Naive thymus-derived CD4-positive, alpha-beta T cell (primary cell): ENCODE data around the gene N4BP3. TPM values are rescaled to one million over a fixed set of nuclear protein-coding genes. Genes with fewer than 3 reads are reported as not detected.
A peak's percentile ranks its signal among the peaks of the same experiment; 100 is the strongest.

ENCODE experiments used
- ATAC-seq: fragments of 150-1000 bp; cut with Tn5 transposase; 2 replicates; pipeline ENCODE4 v1.10.0; 2021; ENCODE audit warnings: mild to moderate bottlenecking, moderate library complexity
- CTCF ChIA-PET: fragments of 350-600 bp; sonication (Branson Sonifier 250); formaldehyde crosslinking; loops from one replicate; lab custom pipeline; 2021; ENCODE audit warnings: antibody characterized with exemption; lab: Charles Lee
- POLR2A ChIA-PET: fragments of 350-600 bp; sonication (Branson Sonifier 250); formaldehyde crosslinking; loops from one replicate; lab custom pipeline; 2021; ENCODE audit warnings: antibody characterized with exemption, inconsistent platforms; lab: Charles Lee
- DNase-seq, 9 donors: peaks; one replicate each; pipeline versions ENCODE4 v3.0.0 to v3.0.0-alpha.2; 2020 to 2022; ENCODE audit warnings: mixed read lengths in 1 of 9
- H3K27ac ChIP-seq: one replicate; pipeline ENCODE4 v1.7.0; 2013; ENCODE audit warnings: mild to moderate bottlenecking, low read depth, low read length, moderate library complexity
- H3K27me3 ChIP-seq, 2 donors: one replicate each; pipeline ENCODE4 v1.7.0; 2013; ENCODE audit warnings: low read length in 2 of 2, mild to moderate bottlenecking in 2 of 2, moderate library complexity in 2 of 2; ENCODE audit not compliant: control insufficient read depth in 2 of 2, insufficient read depth in 2 of 2
- H3K36me3 ChIP-seq, 3 experiments: 1 replicate in 2 of 3; 2 replicates in 1 of 3; pipeline ENCODE4 v1.7.0; 2013; ENCODE audit warnings: low read length in 3 of 3, mild to moderate bottlenecking in 3 of 3, moderate library complexity in 1 of 3; ENCODE audit not compliant: insufficient read depth in 3 of 3, control insufficient read depth in 2 of 3
- H3K4me1 ChIP-seq, 2 donors: one replicate each; pipeline ENCODE4 v1.7.0; 2013; ENCODE audit warnings: low read length in 2 of 2, mild to moderate bottlenecking in 2 of 2, moderate library complexity in 1 of 2; ENCODE audit not compliant: control insufficient read depth in 2 of 2, insufficient read depth in 2 of 2
- H3K4me3 ChIP-seq: 2 replicates; pipeline ENCODE4 v1.7.0; 2013; ENCODE audit warnings: mild to moderate bottlenecking, low read length
- H3K9me3 ChIP-seq, 3 experiments: 1 replicate in 2 of 3; 2 replicates in 1 of 3; pipeline ENCODE4 v1.7.0; 2013; ENCODE audit warnings: low read length in 3 of 3; ENCODE audit not compliant: control insufficient read depth in 2 of 3
- H3K27ac Mint-ChIP-seq, 9 donors: one replicate each; pipeline ENCODE4 v1.8.0; 2020 to 2022; ENCODE audit warnings: mixed read lengths in 9 of 9, mild to moderate bottlenecking in 8 of 9, moderate library complexity in 5 of 9, inconsistent platforms in 2 of 9
- H3K27me3 Mint-ChIP-seq, 5 donors: one replicate each; pipeline ENCODE4 v1.8.0; 2021 to 2022; ENCODE audit warnings: mixed read lengths in 5 of 5, mild to moderate bottlenecking in 1 of 5
- H3K36me3 Mint-ChIP-seq, 5 donors: one replicate each; pipeline ENCODE4 v1.8.0; 2020 to 2022; ENCODE audit warnings: mixed read lengths in 5 of 5, mild to moderate bottlenecking in 3 of 5, inconsistent platforms in 1 of 5
- H3K4me1 Mint-ChIP-seq, 7 donors: one replicate each; pipeline ENCODE4 v1.8.0; 2020 to 2022; ENCODE audit warnings: mixed read lengths in 7 of 7, mild to moderate bottlenecking in 3 of 7, inconsistent platforms in 1 of 7
- H3K4me3 Mint-ChIP-seq, 10 donors: one replicate each; pipeline ENCODE4 v1.8.0; 2020 to 2022; ENCODE audit warnings: mild to moderate bottlenecking in 10 of 10, mixed read lengths in 10 of 10, moderate library complexity in 6 of 10, inconsistent platforms in 2 of 10
- H3K9me3 Mint-ChIP-seq, 11 donors: one replicate each; pipeline ENCODE4 v1.8.0; 2020 to 2022; ENCODE audit warnings: mixed read lengths in 11 of 11, mild to moderate bottlenecking in 4 of 11, inconsistent platforms in 1 of 11, moderate library complexity in 1 of 11
- intact Hi-C, 2 donors: fragments of 100-400 bp; cut with micrococcal nuclease; formaldehyde crosslinking; loops; one replicate each; pipeline ENCODE4 v1.15.1; 2023
- polyA plus RNA-seq, 2 donors: library from polyadenylated mRNA; unstranded; fragments of 300-500 nt; fragmentation: Illumina TruSeq; gene quantifications; one replicate each; pipeline ENCODE4 v1.2.3, GENCODE V29; 2021
- total RNA-seq, 6 experiments: library from RNA in 5 of 6; stranded (reverse) in 5 of 6; gene quantifications; 1 replicate in 5 of 6; 2 replicates in 1 of 6; pipeline ENCODE4 v1.2.3 and lab custom pipeline; 2021 to 2026

Gene N4BP3
- total and polyA plus RNA-seq, 7 experiments from 2014 or later: 0.19 to 3.5 (median 1.1) TPM

- peaks cover 0 to 19% (median 9%) of the 10 kb centered on the region in 5 donors for H3K36me3 Mint-ChIP-seq
- Histone ChIP-seq H3K27me3 (no peaks in the 10 kb centered on the region), H3K36me3 (peaks cover 0 to 48% (median 2%) of the 10 kb centered on the region in 3 experiments), H3K4me1 (no peaks in the 10 kb centered on the region), H3K4me3 (no peak overlapping the region), H3K9me3 (no peaks in the 10 kb centered on the region), H3K27ac (no peak overlapping the region)
- no peaks in the 10 kb centered on the region for H3K9me3 Mint-ChIP-seq
- H3K27me3 Mint-ChIP-seq: no peaks in the 10 kb centered on the region
- H3K4me1 Mint-ChIP-seq: peaks cover 15 to 47% (median 37%) of the 10 kb centered on the region in 7 donors
- no peak for DNase-seq
- peak overlapping the region in 6 of 9 donors; percentile 1 to 91 (median 50) for H3K27ac Mint-ChIP-seq
- CTCF ChIA-PET: interaction anchor here (1.3 kb wide), 1 partner anchor 16 kb away, joined by 3 read pairs; no protein-coding TSS in a partner anchor
- POLR2A ChIA-PET: interaction anchor here (1.0 to 2.9 kb wide), 2 partner anchors 16 to 43 kb away, joined by 3 to 10 read pairs; no protein-coding TSS in a partner anchor
- no peak for ATAC-seq
- no peak overlapping the region for H3K4me3 Mint-ChIP-seq
- intact Hi-C loops: no loop called here
Observed at GRCh38 chr5:178136990-178137389, 23.7 kb downstream of the N4BP3 start.

- Mint-ChIP-seq H3K9me3 (no peaks in the 10 kb centered on the region), H3K36me3 (peaks cover 0 to 20% (median 9%) of the 10 kb centered on the region in 5 donors), H3K27me3 (no peaks in the 10 kb centered on the region), H3K4me1 (peaks cover 10 to 46% (median 30%) of the 10 kb centered on the region in 7 donors), H3K27ac (no peak overlapping the region), H3K4me3 (peak overlapping the region in 1 of 10 donors; percentile 12)
- DNase-seq: no peak
- ChIA-PET POLR2A (interaction anchor here (1.0 to 1.4 kb wide), 2 partner anchors 9 to 17 kb away, joined by 3 to 4 read pairs; no protein-coding TSS in a partner anchor), CTCF (interaction anchor here (1.3 kb wide), 1 partner anchor 17 kb away, joined by 3 read pairs; no protein-coding TSS in a partner anchor)
- Histone ChIP-seq H3K36me3 (peaks cover 0 to 57% (median 8%) of the 10 kb centered on the region in 3 experiments), H3K27ac (no peak overlapping the region), H3K4me1 (no peaks in the 10 kb centered on the region), H3K9me3 (no peaks in the 10 kb centered on the region), H3K4me3 (no peak overlapping the region), H3K27me3 (no peaks in the 10 kb centered on the region)
- intact Hi-C loops: no loop called here
- no peak for ATAC-seq
Observed at GRCh38 chr5:178137991-178138390, 24.7 kb downstream of the N4BP3 start.

GRCh38 chr5:178141550-178141949, 28.2 kb downstream of the N4BP3 start:
- intact Hi-C loops: no loop called here

GRCh38 chr5:178142642-178143041, 29.3 kb downstream of the N4BP3 start:
- no peak overlapping the region for H3K4me3 ChIP-seq
- H3K27ac Mint-ChIP-seq: peak overlapping the region in 2 of 9 donors; percentile 8 to 25
- CTCF ChIA-PET: interaction anchor here (0.6 to 11.5 kb wide), 4 partner anchors 20 to 1398 kb away, joined by 3 to 117 read pairs (median 9); no protein-coding TSS in a partner anchor
- H3K36me3 Mint-ChIP-seq: peaks cover 0 to 30% (median 5%) of the 10 kb centered on the region in 5 donors
- DNase-seq (no peak), ATAC-seq (no peak)
- no peaks in the 10 kb centered on the region for H3K27me3 Mint-ChIP-seq
- no peaks in the 10 kb centered on the region for H3K4me1 ChIP-seq
- H3K27ac ChIP-seq: no peak overlapping the region
- H3K9me3 ChIP-seq: no peaks in the 10 kb centered on the region
- H3K4me1 Mint-ChIP-seq: peaks cover 0 to 14% (median 4%) of the 10 kb centered on the region in 7 donors
- H3K27me3 ChIP-seq: no peaks in the 10 kb centered on the region
- H3K36me3 ChIP-seq: peaks cover 0 to 70% (median 22%) of the 10 kb centered on the region in 3 experiments
- H3K4me3 Mint-ChIP-seq: no peak overlapping the region
- intact Hi-C loops: no loop called here
- POLR2A ChIA-PET: interaction anchor here (3.9 kb wide), 1 partner anchor 22 kb away, joined by 14 read pairs; no protein-coding TSS in a partner anchor
- no peaks in the 10 kb centered on the region for H3K9me3 Mint-ChIP-seq

More at GRCh38 chr5:178141550-178141949, 28.2 kb downstream of the N4BP3 start:
- no peak overlapping the region for H3K4me3 ChIP-seq
- ChIA-PET POLR2A (no interaction called here), CTCF (interaction anchor here (3.3 to 11.5 kb wide), 2 partner anchors 21 to 66 kb away, joined by 14 to 117 read pairs; no protein-coding TSS in a partner anchor)
- no peaks in the 10 kb centered on the region for H3K27me3 ChIP-seq
- Mint-ChIP-seq H3K4me3 (no peak overlapping the region), H3K36me3 (peaks cover 0 to 27% (median 5%) of the 10 kb centered on the region in 5 donors), H3K4me1 (peaks cover 6 to 21% (median 8%) of the 10 kb centered on the region in 7 donors), H3K9me3 (no peaks in the 10 kb centered on the region), H3K27me3 (no peaks in the 10 kb centered on the region), H3K27ac (peak overlapping the region in 1 of 9 donors; percentile 23)
- H3K27ac ChIP-seq: no peak overlapping the region
- H3K4me1 ChIP-seq: no peaks in the 10 kb centered on the region
- ATAC-seq (no peak), DNase-seq (no peak)
- H3K9me3 ChIP-seq: no peaks in the 10 kb centered on the region
- peaks cover 0 to 64% (median 14%) of the 10 kb centered on the region in 3 experiments for H3K36me3 ChIP-seq

GRCh38 chr5:178143246-178143645, 29.9 kb downstream of the N4BP3 start:
- Histone ChIP-seq H3K4me1 (no peaks in the 10 kb centered on the region), H3K36me3 (peaks cover 0 to 70% (median 27%) of the 10 kb centered on the region in 3 experiments), H3K9me3 (no peaks in the 10 kb centered on the region), H3K27ac (no peak overlapping the region), H3K4me3 (no peak overlapping the region), H3K27me3 (no peaks in the 10 kb centered on the region)
- DNase-seq (no peak), ATAC-seq (no peak)
- Mint-ChIP-seq H3K36me3 (peaks cover 0 to 30% (median 6%) of the 10 kb centered on the region in 5 donors), H3K4me1 (peaks cover 0 to 14% (median 4%) of the 10 kb centered on the region in 7 donors), H3K9me3 (no peaks in the 10 kb centered on the region), H3K27ac (no peak overlapping the region), H3K4me3 (no peak overlapping the region), H3K27me3 (no peaks in the 10 kb centered on the region)
- POLR2A ChIA-PET: interaction anchor here (0.9 to 3.9 kb wide), 3 partner anchors 9 to 22 kb away, joined by 4 to 14 read pairs (median 4); no protein-coding TSS in a partner anchor
- CTCF ChIA-PET: interaction anchor here (0.6 to 11.5 kb wide), 3 partner anchors 23 to 1397 kb away, joined by 4 to 117 read pairs (median 14); no protein-coding TSS in a partner anchor
- intact Hi-C loops: no loop called here

- Histone ChIP-seq H3K9me3 (no peaks in the 10 kb centered on the region), H3K27ac (no peak overlapping the region), H3K27me3 (no peaks in the 10 kb centered on the region), H3K4me3 (no peak overlapping the region), H3K36me3 (peaks cover 0 to 74% (median 25%) of the 10 kb centered on the region in 3 experiments), H3K4me1 (no peaks in the 10 kb centered on the region)
- Mint-ChIP-seq H3K36me3 (peaks cover 0 to 28% (median 8%) of the 10 kb centered on the region in 5 donors), H3K4me3 (no peak overlapping the region), H3K27ac (peak overlapping the region in 3 of 9 donors; percentile 6 to 49 (median 29)), H3K27me3 (no peaks in the 10 kb centered on the region), H3K4me1 (peaks cover 0 to 14% (median 4%) of the 10 kb centered on the region in 7 donors), H3K9me3 (no peaks in the 10 kb centered on the region)
- DNase-seq: no peak
- intact Hi-C loops: no loop called here
- ATAC-seq: no peak
- ChIA-PET CTCF (interaction anchor here (0.6 to 11.5 kb wide), 4 partner anchors 20 to 68 kb away, joined by 3 to 117 read pairs (median 9); no protein-coding TSS in a partner anchor), POLR2A (interaction anchor here (0.9 to 3.9 kb wide), 3 partner anchors 9 to 23 kb away, joined by 4 to 14 read pairs (median 4); no protein-coding TSS in a partner anchor)
Observed at GRCh38 chr5:178143901-178144300, 30.6 kb downstream of the N4BP3 start.
